Activated naive CD4-positive, alpha-beta T cell treated with anti-CD3 and anti-CD28 coated beads, Interleukin-2, amount 10 ng/mL, durations not matched to agents 7 days and 5 days (primary cell): Measurements from ENCODE around the gene RAP2A.

Source experiments
- CTCF ChIA-PET: fragments of 350-600 bp; sonication (Branson Sonifier 250); formaldehyde crosslinking; loops from one replicate; lab custom pipeline; 2021; ENCODE audit warnings: antibody characterized with exemption; lab: Charles Lee
- DNase-seq: peaks from one replicate; pipeline ENCODE4 v3.0.0-alpha.2; 2020
- H3K27ac Mint-ChIP-seq: one replicate; pipeline ENCODE4 v1.8.0; 2021; ENCODE audit warnings: mild to moderate bottlenecking, moderate library complexity, mixed read lengths
- H3K27me3 Mint-ChIP-seq: one replicate; pipeline ENCODE4 v1.8.0; 2021; ENCODE audit warnings: mild to moderate bottlenecking, mixed read lengths
- H3K36me3 Mint-ChIP-seq: one replicate; pipeline ENCODE4 v1.8.0; 2021; ENCODE audit warnings: mixed read lengths
- H3K4me1 Mint-ChIP-seq: one replicate; pipeline ENCODE4 v1.8.0; 2021; ENCODE audit warnings: mixed read lengths
- H3K4me3 Mint-ChIP-seq: one replicate; pipeline ENCODE4 v1.8.0; 2021; ENCODE audit warnings: mild to moderate bottlenecking, moderate library complexity, mixed read lengths
- H3K9me3 Mint-ChIP-seq: one replicate; pipeline ENCODE4 v1.8.0; 2021; ENCODE audit warnings: mixed read lengths

RAP2A gene

DNA sequence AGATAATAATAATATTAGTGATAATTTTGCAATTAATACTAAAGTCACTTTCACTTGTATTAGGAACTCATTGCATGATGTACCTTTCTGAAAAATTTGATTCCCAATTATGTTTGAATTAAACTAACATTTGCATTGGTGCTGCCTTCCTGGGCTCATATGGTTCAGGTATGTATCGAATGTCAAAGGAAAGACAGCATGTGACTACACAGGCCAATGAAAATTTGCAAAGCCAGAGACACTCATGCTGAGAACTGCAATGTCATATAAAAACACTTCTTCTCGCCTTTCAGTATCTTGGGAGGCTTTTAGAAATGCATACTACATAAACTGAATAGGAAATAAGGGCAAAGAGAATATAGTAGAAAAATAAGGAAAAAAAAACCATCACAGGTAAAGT, 44.3 kb downstream of the RAP2A start:
- peaks cover 5% of the 10 kb centered on the region for H3K9me3 Mint-ChIP-seq
- no peaks in the 10 kb centered on the region for H3K4me1 Mint-ChIP-seq
- no peak overlapping the region for H3K27ac Mint-ChIP-seq
- no peaks in the 10 kb centered on the region for H3K27me3 Mint-ChIP-seq
- DNase-seq = no peak
- CTCF ChIA-PET = interaction anchor here (0.6 kb wide), 1 partner anchor 265 kb away, joined by 4 read pairs; no protein-coding TSS in a partner anchor
- H3K36me3 Mint-ChIP-seq = no peaks in the 10 kb centered on the region
- H3K4me3 Mint-ChIP-seq = no peak overlapping the region

DNA sequence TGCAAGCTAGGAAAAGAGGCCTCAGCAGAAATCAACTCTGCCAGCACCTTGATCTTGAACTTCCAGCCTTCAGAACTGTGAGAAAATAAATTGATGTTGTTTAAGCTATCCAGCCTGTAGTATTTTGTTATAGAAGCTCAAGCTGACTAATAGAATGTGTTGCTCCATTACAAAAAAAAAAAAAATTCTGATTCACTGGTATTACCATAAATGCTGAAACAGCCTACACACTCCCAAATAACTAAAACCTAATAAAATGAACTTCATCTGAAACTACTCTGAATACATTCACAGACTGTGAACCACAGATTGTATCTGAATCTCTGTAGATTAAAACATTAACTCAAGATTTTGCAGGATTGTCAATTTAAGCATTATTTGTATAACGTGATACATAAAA, 49.5 kb downstream of the RAP2A start:
- H3K9me3 Mint-ChIP-seq = no peaks in the 10 kb centered on the region
- no peaks in the 10 kb centered on the region for H3K4me1 Mint-ChIP-seq
- no peak overlapping the region for H3K27ac Mint-ChIP-seq
- CTCF ChIA-PET = no interaction called here
- no peaks in the 10 kb centered on the region for H3K36me3 Mint-ChIP-seq
- H3K27me3 Mint-ChIP-seq = no peaks in the 10 kb centered on the region
- no peak for DNase-seq
- H3K4me3 Mint-ChIP-seq = no peak overlapping the region

DNA sequence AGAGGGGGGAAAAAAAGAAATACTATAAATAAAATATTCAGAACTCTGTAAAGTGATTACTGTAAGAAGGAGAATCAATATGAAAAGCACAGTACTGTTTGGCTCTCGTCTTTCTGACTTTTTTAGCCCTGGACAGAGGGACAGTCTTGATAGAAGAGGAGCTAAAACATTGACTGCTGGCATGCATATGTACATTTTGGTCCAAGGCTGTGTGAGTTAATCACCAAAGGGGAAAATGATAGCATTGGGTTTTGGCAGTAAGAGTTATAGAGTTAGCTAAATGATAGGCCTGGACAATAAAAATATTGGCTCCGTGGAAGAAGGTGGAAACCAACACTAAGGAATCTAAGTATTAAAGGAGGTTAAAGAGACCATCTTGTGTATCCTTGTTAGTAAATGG, 50.3 kb downstream of the RAP2A start:
- DNase-seq = no peak
- Mint-ChIP-seq H3K27me3 (no peaks in the 10 kb centered on the region), H3K4me1 (no peaks in the 10 kb centered on the region), H3K4me3 (no peak overlapping the region), H3K27ac (no peak overlapping the region), H3K36me3 (no peaks in the 10 kb centered on the region), H3K9me3 (no peaks in the 10 kb centered on the region)
- CTCF ChIA-PET = no interaction called here

DNA sequence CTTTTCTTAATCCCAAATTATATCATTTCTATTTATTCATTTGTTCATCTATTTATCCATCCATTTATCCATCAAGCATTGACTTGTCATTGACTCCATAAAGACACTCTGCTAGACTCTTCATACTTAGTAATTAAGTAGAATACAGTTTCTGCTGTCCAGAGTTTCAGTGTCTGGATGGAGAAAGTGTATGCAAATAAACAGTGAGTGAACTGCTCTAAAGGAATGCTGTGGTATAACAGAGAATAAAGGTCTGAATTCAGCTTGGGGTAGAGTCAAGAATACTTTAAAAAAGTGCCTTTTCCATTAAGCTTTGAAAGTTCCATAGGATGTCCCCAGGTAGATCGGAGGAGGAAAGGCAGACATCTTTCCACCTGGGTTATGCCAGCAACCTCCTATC, 51.4 kb downstream of the RAP2A start:
- Mint-ChIP-seq H3K27me3 (no peaks in the 10 kb centered on the region), H3K4me1 (no peaks in the 10 kb centered on the region), H3K27ac (no peak overlapping the region), H3K4me3 (no peak overlapping the region), H3K9me3 (no peaks in the 10 kb centered on the region), H3K36me3 (no peaks in the 10 kb centered on the region)
- CTCF ChIA-PET = no interaction called here
- no peak for DNase-seq

DNA sequence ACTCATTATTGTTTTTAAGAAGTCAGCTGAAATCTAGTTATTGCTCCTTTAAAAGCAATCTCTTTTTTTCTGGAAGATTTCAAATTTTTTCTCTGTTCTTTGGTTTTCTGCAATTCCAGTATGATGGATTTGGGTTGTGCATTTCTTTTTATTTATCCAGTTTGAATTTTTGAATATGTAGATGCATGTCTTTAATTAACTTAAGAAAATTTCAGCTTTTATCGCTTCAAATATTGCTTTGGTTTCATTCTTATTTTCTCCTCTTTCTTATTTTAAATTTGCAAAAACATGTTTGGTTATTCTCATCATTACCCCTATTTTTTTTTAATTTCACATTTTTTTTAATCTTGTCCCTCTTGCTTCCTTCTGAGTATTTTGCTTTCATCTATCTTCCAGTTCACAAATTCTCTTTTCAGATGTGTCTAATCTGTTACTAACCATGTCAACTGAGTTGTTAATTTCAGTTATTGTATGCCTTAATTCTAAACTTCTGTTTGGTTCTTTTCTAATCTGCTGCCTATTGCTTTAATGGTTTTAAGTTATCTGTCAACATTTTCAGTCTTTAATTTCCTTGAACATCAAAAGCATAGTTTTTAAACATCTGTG, 56.8 kb downstream of the RAP2A start:
- Mint-ChIP-seq H3K27ac (peak overlapping the region; percentile 4), H3K9me3 (no peaks in the 10 kb centered on the region), H3K36me3 (no peaks in the 10 kb centered on the region), H3K27me3 (peaks cover 3% of the 10 kb centered on the region), H3K4me3 (no peak overlapping the region), H3K4me1 (peaks cover 3% of the 10 kb centered on the region)
- no peak for DNase-seq
- CTCF ChIA-PET = no interaction called here

DNA sequence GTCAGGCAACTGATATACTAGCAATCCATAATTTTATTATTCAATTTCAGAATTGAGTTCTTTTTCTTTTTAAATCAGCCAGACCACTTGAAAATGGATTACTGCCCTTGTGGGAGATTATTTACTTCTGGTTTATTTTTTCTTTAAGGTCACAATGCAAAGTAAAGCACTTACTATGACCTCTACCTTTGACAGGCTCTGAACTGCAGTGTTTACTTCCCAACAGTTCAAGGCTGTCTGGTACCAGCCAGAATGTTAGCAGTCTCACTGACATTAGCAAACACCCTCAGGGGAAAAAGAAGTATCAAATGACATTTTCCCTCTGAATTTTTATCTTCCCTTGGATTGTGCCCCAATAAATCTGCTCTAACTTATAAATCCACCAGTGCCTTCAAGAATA, 57.5 kb downstream of the RAP2A start:
- no peaks in the 10 kb centered on the region for H3K36me3 Mint-ChIP-seq
- H3K4me3 Mint-ChIP-seq = no peak overlapping the region
- peaks cover 3% of the 10 kb centered on the region for H3K4me1 Mint-ChIP-seq
- H3K9me3 Mint-ChIP-seq = no peaks in the 10 kb centered on the region
- CTCF ChIA-PET = no interaction called here
- no peak overlapping the region for H3K27ac Mint-ChIP-seq
- H3K27me3 Mint-ChIP-seq = peaks cover 3% of the 10 kb centered on the region
- DNase-seq = no peak

DNA sequence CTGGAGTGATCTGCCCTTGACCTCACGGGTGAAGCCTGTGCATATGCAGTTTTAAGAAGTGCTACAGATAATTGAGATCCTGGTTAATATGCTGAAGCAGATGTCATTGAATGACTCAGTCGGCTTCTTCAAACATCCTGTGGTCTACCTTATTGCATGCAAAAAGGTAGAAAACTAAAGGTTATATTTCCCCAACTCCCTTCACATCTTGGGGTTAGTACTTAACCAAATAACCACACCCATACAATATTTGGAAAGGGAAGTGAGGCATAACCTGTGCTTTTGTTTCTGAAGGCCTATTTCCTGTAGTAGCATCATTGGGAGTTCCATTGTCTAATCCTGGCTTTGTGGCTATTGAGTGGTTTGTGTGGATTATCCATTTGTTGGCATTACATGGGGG, 58.3 kb downstream of the RAP2A start:
- CTCF ChIA-PET = no interaction called here
- no peak for DNase-seq

DNA sequence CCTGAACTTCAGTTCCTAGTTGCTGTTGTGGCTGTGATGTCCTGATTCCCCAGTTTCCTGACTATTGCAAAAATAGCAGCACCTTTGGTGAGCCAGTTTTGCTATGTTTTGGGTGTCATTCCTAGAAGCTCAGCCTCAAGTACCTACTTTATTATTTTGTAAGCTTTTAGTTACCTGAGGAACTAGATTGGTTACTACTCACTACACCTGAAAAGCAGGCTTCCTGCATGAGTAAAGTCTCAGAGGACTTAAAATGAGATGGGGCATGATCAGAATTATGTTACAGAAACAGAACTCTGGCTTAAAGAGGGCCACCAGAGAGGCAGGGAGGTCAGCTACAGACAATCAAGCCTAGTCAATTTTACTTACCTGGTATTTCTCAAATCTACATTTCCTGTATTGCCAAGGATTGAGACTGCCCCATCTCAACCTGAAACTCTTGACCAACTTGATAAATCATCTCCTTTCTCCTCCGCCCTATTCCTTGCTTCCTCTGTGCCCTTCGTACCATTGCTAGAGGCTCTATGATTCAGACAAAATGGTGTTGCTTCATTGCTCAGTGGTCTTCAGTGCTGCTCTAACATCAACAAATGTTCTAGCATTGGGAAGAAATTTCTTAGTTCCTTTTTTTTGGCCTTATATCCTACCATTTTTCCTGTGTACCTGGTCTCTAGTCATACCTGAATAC, 58.9 kb downstream of the RAP2A start:
- no peak for DNase-seq
- CTCF ChIA-PET = no interaction called here
- Mint-ChIP-seq H3K9me3 (no peaks in the 10 kb centered on the region), H3K27me3 (peaks cover 3% of the 10 kb centered on the region), H3K36me3 (no peaks in the 10 kb centered on the region), H3K4me3 (no peak overlapping the region), H3K27ac (no peak overlapping the region), H3K4me1 (peaks cover 3% of the 10 kb centered on the region)

More for the DNA sequence above, 58.3 kb downstream of the RAP2A start:
- H3K9me3 Mint-ChIP-seq = no peaks in the 10 kb centered on the region
- H3K27ac Mint-ChIP-seq = no peak overlapping the region
- H3K27me3 Mint-ChIP-seq = peaks cover 3% of the 10 kb centered on the region
- H3K4me3 Mint-ChIP-seq = no peak overlapping the region
- peaks cover 3% of the 10 kb centered on the region for H3K4me1 Mint-ChIP-seq
- no peaks in the 10 kb centered on the region for H3K36me3 Mint-ChIP-seq

DNA sequence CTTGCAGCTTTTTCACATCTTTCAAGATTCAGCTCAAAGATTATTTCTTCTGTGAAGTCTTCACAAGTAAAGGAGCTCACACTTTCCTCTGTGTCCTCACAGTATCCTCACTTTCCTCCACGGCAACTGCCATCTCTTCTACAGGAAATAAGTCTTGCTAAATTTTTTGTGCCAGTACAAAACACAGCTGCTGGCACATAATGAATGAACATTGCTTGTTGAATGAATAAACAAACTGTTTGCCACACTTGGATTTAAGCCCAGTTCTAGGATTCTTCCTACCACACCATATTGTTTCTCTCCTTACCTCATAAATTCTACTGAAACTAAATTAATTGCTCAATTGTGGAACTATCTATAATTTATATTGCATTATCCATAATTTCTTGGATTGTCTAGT, 59.5 kb downstream of the RAP2A start:
- H3K27ac Mint-ChIP-seq = no peak overlapping the region
- H3K4me1 Mint-ChIP-seq = peaks cover 3% of the 10 kb centered on the region
- H3K36me3 Mint-ChIP-seq = no peaks in the 10 kb centered on the region
- no peaks in the 10 kb centered on the region for H3K9me3 Mint-ChIP-seq
- no peak for DNase-seq
- CTCF ChIA-PET = no interaction called here
- no peak overlapping the region for H3K4me3 Mint-ChIP-seq
- peaks cover 3% of the 10 kb centered on the region for H3K27me3 Mint-ChIP-seq

DNA sequence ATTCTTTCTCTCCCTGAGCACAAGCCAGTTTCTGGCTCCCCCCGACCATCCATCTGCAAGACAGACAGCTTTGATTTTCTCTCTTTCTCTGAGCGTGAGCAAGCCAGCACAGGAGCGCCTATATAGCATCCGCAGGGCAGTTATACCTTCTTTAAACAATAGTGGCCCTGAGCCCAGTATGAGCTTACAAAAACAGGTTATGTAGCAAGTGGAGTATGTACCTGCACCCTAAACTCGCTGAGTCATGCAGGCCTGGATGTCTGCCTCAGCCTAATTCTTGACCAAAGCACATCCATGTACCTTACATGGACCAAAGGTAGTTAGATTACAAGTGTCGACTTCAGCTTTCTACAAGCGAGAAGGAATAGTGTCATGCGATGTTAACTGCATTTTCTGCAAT, 61.7 kb downstream of the RAP2A start:
- H3K27ac Mint-ChIP-seq = no peak overlapping the region
- H3K36me3 Mint-ChIP-seq = no peaks in the 10 kb centered on the region
- CTCF ChIA-PET = no interaction called here
- no peak for DNase-seq
- H3K4me1 Mint-ChIP-seq = peaks cover 3% of the 10 kb centered on the region
- H3K27me3 Mint-ChIP-seq = peaks cover 3% of the 10 kb centered on the region
- no peaks in the 10 kb centered on the region for H3K9me3 Mint-ChIP-seq
- H3K4me3 Mint-ChIP-seq = no peak overlapping the region

DNA sequence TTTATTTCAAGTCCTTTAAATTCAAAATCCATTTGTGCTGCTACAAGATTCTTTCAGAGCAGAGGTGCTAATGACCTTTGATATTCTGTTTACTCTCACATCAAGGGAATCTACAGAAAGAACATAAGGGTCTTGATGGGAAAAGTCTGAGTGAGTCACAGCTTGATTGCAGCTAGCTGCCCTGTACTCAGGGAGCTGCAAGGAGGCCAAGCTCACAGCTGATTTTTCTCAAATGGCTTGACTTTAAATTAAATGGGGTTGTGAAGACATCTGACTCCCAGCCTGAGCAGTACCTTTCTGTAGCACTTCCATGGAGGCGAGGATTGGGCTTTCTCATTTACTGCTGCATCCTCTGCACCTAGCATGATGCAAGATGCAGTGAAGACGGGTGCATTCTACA, 62.5 kb downstream of the RAP2A start:
- Mint-ChIP-seq H3K27me3 (peaks cover 3% of the 10 kb centered on the region), H3K9me3 (no peaks in the 10 kb centered on the region), H3K4me3 (no peak overlapping the region), H3K36me3 (no peaks in the 10 kb centered on the region), H3K27ac (no peak overlapping the region), H3K4me1 (peaks cover 3% of the 10 kb centered on the region)
- no peak for DNase-seq
- CTCF ChIA-PET = no interaction called here

DNA sequence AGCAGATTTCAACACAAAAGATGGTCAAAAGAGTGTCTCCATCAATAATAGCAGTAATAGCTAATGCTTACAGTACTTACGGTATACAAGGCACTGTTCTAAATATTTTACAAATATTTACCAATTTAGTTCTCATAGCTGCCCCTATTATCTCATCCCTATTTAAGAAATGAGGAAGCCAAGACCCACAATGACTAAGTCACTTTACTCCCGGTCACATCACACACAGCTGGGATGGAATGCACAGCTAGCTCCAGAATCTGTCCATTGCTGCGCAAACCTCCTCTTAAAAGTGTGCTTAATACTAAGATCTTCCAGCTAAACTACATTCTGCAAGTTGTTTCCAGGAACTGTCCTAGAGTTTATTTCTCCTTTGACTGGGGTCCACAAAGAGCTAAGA, 63.4 kb downstream of the RAP2A start:
- Mint-ChIP-seq H3K27me3 (peaks cover 10% of the 10 kb centered on the region), H3K36me3 (no peaks in the 10 kb centered on the region), H3K4me1 (peaks cover 3% of the 10 kb centered on the region), H3K9me3 (no peaks in the 10 kb centered on the region), H3K27ac (no peak overlapping the region), H3K4me3 (no peak overlapping the region)
- DNase-seq = no peak
- CTCF ChIA-PET = no interaction called here

DNA sequence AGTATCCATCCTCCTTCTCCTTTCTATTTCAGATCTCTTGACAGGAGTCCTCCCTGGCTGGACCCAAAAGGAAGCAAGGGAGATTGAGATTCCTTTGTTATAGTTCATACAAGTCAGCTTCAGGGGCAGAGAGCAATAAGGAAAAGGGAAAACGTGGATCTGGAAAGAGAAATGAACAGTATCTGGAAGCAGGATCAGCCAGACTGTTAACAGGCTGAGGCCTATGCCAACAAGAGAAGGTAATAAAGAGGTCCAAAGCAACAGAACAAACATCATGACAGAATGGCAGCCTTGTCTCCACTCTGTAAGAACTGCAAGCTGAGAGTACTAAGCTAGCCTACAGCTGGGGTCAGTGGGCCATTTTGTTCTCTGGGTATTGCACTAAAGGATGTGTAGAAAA, 64.5 kb downstream of the RAP2A start:
- Mint-ChIP-seq H3K27ac (no peak overlapping the region), H3K27me3 (peaks cover 16% of the 10 kb centered on the region), H3K4me1 (no peaks in the 10 kb centered on the region), H3K9me3 (no peaks in the 10 kb centered on the region), H3K36me3 (no peaks in the 10 kb centered on the region), H3K4me3 (no peak overlapping the region)
- CTCF ChIA-PET = interaction anchor here (0.6 to 0.7 kb wide), 2 partner anchors 12 to 343 kb away, joined by 3 read pairs; no protein-coding TSS in a partner anchor
- DNase-seq = no peak

DNA sequence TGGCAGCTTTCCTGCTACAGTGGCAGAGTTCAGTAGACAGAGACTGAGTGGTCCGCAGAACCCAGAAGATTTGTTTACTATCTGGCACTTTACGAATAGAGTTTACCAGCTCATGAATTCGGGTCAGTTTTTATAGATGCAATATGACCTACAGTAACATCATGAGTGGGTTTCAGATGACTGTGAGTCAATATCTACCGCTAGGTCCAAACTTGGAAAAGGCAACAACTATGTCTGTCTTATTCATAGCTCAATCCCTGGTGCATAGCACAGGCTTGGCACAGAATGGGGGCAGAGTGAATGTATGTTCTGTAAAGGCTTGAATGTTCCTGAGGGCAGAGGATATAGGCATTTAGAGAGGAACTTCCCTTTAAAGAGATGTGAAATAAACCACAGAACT, 65.2 kb downstream of the RAP2A start:
- Mint-ChIP-seq H3K4me1 (no peaks in the 10 kb centered on the region), H3K9me3 (no peaks in the 10 kb centered on the region), H3K4me3 (no peak overlapping the region), H3K27ac (no peak overlapping the region), H3K36me3 (no peaks in the 10 kb centered on the region), H3K27me3 (peaks cover 16% of the 10 kb centered on the region)
- CTCF ChIA-PET = interaction anchor here (0.6 to 0.7 kb wide), 2 partner anchors 12 to 343 kb away, joined by 3 read pairs; no protein-coding TSS in a partner anchor
- no peak for DNase-seq

DNA sequence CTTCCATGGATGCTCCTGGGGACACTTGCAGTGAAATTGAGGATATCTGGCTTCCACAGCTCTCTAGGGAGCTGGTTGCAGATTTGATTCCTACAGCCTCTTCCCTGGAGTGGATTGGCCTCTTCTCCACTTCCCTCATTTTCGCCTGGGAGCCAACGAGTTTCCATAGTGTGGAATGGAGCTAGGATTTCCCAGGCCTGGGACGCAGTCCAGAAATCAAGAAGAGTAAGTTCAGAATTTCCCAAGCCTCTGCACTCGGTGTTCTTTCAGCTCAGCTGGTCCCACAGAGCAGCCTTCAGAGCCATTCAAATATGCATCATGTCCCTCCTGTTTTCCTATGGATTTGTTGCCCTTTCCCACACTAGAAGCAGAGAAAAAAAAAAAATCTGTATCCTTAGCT, 68.2 kb downstream of the RAP2A start:
- Mint-ChIP-seq H3K4me1 (no peaks in the 10 kb centered on the region), H3K9me3 (no peaks in the 10 kb centered on the region), H3K4me3 (no peak overlapping the region), H3K36me3 (no peaks in the 10 kb centered on the region), H3K27ac (no peak overlapping the region), H3K27me3 (peaks cover 21% of the 10 kb centered on the region)
- CTCF ChIA-PET = no interaction called here
- no peak for DNase-seq
